NOMO-1 (cell line): ENCODE results near the gene CAD.
"Not testable (repeated sequence)": the region's sequence is repeated elsewhere in the genome, so short reads cannot be mapped to it uniquely, and the experiment has no call there.

Experiments
- DNase-seq, 2 experiments: peaks; one replicate each; lab custom pipeline; 2025; ENCODE audit not compliant: unreplicated experiment in 2 of 2; lab: John Stamatoyannopoulos, UW

The CAD gene

DNA sequence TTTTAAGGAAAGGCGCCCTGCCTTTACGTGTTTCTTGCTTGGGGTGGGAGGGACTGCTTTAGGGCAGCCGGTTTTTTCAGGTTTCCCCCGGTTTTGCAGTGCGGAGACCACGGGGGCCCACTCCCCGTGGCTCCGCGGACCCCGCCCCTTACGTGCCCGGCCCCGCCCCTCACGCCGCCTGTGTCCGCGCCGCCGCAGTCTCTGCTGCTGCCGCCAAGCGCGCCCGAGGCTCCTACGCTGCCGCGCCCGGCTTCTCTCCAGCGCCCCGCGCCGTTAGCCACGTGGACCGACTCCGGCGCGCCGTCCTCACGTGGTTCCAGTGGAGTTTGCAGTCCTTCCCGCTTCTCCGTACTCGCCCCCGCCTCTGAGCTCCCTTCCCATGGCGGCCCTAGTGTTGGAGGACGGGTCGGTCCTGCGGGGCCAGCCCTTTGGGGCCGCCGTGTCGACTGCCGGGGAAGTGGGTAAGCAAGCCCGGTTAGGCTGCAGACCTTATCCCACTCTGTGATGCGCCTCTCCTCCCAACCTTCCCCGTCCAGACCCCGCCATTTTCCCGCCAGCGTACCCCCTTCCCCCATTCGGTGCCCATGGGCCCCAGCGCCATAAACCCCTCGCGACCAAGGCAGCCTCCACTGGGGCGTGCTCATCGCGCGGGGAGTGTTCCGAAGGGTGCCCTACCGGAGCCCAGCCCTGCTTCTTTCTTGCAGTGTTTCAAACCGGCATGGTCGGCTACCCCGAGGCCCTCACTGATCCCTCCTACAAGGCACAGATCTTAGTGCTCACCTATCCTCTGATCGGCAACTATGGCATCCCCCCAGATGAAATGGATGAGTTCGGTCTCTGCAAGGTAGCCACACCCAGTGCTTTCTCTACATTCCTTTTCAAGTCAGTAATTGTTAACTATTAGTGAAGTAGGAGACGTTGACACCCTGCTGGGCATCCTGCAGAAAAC is at the start of gene CAD:
Gene CAD, plus strand, starts transcription at position 197 of the 949 bp plus-strand sequence. Its CDS starts 183 bp downstream, at position 380.
- peak; percentile 86 to 92 for DNase-seq

DNA sequence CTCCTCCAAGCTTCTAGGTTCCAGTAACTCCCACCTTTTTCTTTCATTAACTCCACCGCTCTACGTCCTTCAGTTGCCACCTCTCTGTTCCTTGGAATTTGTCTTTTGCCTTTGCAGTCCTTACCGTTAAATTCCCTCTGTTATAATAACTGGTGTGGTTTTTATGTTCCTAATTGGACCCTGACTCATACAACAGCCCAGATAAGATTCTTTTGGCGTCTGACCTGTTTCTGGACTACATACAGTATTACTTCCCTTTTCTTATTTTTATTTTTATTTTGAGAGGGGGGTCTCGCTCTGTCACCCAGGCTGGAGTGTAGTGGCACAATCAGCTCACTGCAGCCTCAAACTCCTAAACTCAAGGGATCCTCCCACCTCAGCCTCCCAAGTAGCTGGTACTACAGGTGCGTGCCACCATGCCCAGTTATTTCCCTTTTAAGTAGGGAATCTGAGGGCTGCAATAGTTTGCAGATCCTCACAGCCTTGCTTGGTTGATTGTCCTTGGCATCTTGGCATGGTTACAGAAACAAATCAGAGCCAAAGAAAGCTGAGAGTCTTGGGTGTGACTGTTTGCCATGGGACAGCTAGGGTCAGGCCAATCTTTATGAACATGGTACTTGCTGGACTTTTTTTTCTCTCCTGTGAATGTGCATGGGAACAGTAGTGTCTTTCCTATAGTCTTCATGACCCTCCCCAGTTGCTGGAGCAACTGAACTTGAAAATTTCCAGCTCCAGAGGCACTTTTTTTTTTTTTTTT is 46.4 kb upstream of the CAD start:
- DNase-seq, result peak in 1 of 2 experiments; percentile 28

DNA sequence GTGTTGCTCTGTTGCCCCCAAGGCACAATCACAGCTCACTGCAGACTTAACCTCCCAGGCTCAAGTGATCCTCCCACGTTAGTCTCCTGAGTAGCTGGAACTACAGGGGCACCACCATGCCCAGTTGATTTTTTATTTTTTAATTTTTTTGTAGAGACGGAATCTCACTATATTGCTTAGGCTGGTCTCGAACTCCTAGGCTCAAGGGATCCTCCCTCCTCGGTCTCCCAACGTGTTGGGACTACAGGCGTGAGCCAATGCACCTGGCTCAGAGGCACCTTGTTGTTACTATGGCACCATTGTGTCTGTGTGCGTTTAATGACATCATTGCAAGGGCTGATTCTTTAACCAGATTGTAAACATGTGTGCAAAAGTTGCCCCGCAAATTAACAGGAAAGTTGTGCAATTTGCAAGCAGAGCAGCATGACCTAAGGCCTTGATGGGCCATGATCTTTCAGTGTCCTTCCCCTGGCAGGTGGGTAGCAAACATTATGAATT is 45.8 kb upstream of the CAD start:
- DNase-seq, result peak in 1 of 2 experiments; percentile 21

- no peak for DNase-seq
Measured at GRCh38 chr2:27174638-27175037, 42.5 kb upstream of the CAD start.

- no peak for DNase-seq
Measured at GRCh38 chr2:27175330-27175729, 41.8 kb upstream of the CAD start.

- DNase-seq, result not testable (repeated sequence)
Measured at GRCh38 chr2:27175781-27176180, 41.4 kb upstream of the CAD start.

GRCh38 chr2:27177441-27178351 is 39.5 kb upstream of the CAD start:
- DNase-seq, result no peak

DNA sequence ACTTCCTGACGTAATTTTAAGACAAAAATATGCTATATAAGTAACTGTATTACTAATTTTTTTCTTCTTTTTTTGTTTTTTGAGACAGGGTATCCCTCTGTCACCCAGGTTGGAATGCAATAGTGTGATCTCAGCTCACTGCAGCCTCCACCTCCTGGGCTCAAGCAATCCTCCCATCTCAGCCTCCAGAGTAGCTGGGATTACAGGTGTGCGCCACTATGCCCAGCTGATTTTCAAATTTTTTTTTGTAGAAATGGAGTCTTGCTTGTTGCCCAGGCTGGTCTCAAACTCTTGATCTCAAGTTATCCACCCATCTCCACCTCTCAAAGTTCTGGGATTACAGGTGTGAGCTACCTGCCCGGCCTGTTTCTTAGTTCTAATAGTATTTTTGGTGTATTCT is 38.7 kb upstream of the CAD start:
- no peak for DNase-seq

DNA sequence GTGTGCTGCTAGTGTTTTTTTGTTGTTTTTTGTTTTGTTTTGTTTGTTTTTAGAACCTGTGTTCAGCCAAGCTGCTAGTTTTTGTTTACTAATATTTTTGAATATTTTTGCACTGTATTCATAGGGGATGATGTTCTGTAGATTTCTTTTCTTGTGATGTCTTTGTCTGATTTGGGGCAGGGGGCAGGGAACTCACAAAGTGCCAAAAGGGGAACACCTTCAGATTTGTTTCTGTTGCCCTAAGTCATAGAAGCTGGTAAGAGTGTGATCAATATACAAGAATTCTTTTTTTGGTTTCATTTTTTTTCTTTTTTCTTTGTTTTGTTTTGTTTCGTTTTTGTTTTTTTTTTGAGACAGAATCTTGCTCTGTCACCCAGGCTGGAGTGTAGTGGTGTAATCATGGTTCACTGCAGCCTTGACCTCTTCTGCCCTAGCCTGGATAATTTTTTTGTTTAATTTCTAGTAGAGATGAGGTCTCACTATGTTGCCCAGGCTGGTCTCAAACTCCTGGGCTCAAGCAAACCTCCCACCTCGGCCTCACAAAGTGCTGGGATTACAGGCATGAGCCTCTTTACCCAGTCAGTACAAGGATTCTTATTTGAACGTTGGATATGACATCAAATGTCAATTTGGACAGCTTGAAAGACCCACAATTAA is 37.7 kb upstream of the CAD start:
- DNase-seq, result no peak

GRCh38 chr2:27182346-27182745 is 34.8 kb upstream of the CAD start:
- DNase-seq, result no peak

DNA sequence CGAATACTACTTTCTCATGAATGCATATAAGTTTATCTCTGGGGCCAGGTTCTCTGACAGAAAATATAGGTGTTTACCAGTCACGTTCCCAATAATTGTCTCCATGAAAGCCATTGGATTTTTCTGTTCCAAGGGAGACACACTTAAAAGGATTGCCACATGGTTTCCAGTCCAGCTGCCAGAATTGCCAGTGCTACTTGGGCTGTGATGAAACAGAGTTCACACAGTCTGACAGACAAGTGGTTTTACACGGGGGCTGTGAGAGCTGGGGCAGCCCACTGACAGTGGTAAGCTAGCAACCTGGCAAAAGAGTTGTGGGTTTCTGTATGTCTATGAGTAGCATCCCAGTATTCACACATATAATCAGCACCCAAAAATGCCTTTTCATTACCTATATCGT is 33.1 kb upstream of the CAD start:
- no peak for DNase-seq

DNA sequence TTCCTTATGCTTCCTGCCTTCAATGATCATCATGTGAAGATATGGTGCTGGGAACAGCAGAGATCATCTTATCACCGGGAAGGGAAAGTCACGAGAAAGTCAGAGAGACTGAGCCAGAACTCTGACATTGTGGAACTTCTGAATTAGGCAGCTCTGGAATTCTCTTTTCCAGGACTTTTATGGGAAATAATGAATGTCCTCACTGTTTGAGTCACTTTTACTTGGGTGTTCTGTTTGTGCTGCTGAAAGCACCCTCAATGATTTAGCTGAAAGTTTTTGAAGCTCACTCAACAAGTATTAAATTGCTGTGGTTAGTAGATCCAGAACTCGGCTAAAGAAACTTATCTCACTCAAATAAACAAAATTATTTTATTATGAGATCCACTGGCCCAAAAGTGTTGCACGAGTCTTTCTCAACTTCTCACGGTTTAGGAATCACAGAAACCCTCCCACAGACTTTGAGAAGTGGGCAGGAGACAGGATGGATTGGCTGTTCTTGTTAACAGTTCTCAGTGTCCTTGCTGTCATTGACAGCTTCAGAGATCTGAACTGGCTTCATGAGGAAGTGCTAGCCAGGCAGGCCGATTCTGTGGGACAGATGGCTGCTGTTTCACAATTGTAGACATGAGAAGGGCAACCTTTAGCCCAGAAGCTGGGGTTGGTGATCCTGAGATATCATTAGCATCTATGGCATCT is 31.7 kb upstream of the CAD start:
- DNase-seq, result peak; percentile 47 to 86

- no peak for DNase-seq
Measured at GRCh38 chr2:27186613-27187345, 30.4 kb upstream of the CAD start.

DNA sequence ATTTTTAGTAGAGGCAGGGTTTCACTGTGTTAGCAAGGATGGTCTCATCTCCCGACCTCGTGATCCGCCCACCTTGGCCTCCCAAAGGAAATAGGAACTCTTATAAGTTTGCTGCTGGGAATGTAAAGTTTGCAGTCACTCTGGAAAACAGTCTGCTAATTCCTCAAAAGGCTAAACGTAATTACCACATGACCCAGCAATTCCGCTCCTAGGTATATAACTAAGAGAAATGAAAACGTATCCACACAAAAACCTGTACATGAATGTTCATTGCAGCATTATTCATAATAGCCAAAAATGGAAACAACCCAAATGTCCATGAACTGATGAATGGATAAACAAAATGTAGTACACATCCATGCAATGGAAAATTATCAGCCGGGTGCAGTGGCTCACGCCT is 27.2 kb upstream of the CAD start:
- no peak for DNase-seq

DNA sequence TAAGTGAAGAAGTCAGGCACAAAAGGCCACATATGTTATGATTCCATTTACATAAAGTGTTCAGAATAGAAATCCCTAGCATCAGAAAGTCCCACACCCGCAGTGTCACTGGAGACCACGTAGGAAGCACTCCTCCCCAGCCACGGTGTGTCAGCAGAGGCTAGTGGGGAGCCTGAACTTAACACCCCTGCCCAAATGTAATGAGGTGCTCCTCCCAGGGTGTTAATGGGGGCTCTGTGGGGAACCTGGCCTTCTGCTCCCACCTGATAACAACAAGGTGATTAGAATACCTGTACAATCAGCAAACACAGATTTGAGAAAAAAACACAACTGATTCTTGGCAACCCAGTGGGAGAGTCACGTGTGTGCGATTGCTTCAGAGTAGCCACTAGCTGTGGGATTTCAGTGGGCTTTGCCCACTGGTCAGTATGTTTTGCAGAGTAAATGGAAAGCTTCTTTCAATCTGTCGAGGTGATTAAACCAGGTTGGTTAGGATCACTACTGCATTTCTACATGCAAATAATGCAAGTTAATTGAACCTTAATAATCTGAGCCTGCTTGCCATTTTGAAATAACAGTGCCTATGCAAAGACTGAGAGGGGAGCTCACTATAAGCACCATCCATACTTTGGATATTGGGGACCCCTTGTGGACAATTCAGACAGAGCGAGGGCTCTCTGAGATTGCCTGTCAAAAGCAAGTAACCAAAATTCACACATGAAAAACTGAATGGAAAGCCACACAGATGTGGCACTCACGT is 25.9 kb upstream of the CAD start:
- peak; percentile 31 to 73 for DNase-seq

DNA sequence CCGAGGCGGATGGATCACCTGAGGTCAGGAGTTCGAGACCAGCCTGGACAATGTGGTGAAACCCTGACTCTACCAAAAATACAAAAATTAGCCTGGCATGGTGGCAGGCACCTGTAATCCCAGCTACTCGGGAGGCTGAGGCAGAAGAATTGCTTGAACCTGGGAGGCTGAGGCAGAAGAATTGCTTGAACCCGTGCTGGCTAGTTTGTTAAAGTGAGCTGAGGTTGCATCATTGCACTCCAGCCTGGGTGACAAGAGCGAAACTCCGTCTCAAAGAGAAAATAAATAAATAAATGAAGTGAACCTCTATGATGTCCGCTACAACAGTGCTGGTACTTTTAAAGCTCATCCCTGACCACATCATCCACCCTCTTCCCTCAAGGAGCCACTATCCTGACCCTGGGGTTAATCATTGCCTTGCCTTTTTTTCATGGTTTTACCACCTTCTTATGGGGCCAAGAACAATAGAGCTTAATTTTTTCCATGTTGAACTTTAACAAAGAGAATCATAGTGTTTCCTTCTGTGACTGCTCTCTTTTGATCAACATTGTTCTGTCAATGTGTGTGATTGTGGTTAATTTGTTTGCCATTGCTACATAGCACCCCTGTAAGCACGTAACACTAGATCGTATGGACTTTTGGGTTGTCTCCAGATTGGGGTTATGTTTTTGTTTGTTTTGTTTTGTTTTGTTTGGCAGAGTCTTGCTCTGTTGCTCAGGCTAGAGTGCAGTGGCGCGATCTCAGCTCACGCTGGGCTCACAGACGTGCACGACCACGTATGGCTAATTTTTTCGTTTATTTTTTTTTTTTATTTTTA is 22.4 kb upstream of the CAD start:
- DNase-seq, result no peak

- not testable (repeated sequence) for DNase-seq
Measured at GRCh38 chr2:27195799-27196198, 21.4 kb upstream of the CAD start.
